Measurements from ENCODE around the gene CD28. TPM values are rescaled to one million over a fixed set of nuclear protein-coding genes. Genes with fewer than 3 reads are reported as not detected.

The CD28 gene
- total RNA-seq, 1 experiment from 2014 or later = not detected

GRCh38 chr2:203685081-203685621 lies 21.3 kb upstream of the CD28 start:
- no peak overlapping the region for H3K4me3 Mint-ChIP-seq (ENCODE audit: unreplicated experiment)
- ChIA-PET POLR2A (interaction anchor here (1.3 kb wide), 1 partner anchor 126 kb away, joined by 6 read pairs; no protein-coding TSS in a partner anchor), CTCF (interaction anchor here (0.7 kb wide), 1 partner anchor 1085 kb away, joined by 3 read pairs; no protein-coding TSS in a partner anchor)
- peaks cover 4% of the 10 kb centered on the region for H3K36me3 Mint-ChIP-seq (ENCODE audit: insufficient read depth, unreplicated experiment)
- peak overlapping the region; percentile 92 for H3K27ac Mint-ChIP-seq (ENCODE audit: low read depth, unreplicated experiment)
- intact Hi-C loops (cut with micrococcal nuclease) = loop anchor here (2.0 to 5.0 kb wide), 2 partner anchors 46 to 57 kb away; no protein-coding TSS in a partner anchor
- TSS peak; percentile 38 for BruUV-seq (replicated peaks)
- H3K27me3 Mint-ChIP-seq (ENCODE audit: insufficient read depth, unreplicated experiment) = no peaks in the 10 kb centered on the region
- TF ChIP-seq CTCF (IDR thresholded peaks at IDR 0.05; ENCODE audit: unreplicated experiment) = no peak
- DNase-seq (ENCODE audit: unreplicated experiment) = peak; percentile 76
- no peaks in the 10 kb centered on the region for H3K9me3 Mint-ChIP-seq (ENCODE audit: unreplicated experiment)
- peaks cover 64% of the 10 kb centered on the region for H3K4me1 Mint-ChIP-seq (ENCODE audit: insufficient read depth, unreplicated experiment)

GRCh38 chr2:203685789-203686420 lies 20.5 kb upstream of the CD28 start:
- no TSS peak for BruUV-seq (replicated peaks)
- Mint-ChIP-seq H3K4me1 (ENCODE audit: insufficient read depth, unreplicated experiment) (peaks cover 64% of the 10 kb centered on the region), H3K4me3 (ENCODE audit: unreplicated experiment) (no peak overlapping the region), H3K27me3 (ENCODE audit: insufficient read depth, unreplicated experiment) (no peaks in the 10 kb centered on the region), H3K9me3 (ENCODE audit: unreplicated experiment) (no peaks in the 10 kb centered on the region), H3K27ac (ENCODE audit: low read depth, unreplicated experiment) (peak overlapping the region; percentile 92), H3K36me3 (ENCODE audit: insufficient read depth, unreplicated experiment) (peaks cover 4% of the 10 kb centered on the region)
- TF ChIP-seq CTCF (IDR thresholded peaks at IDR 0.05; ENCODE audit: unreplicated experiment) = no peak
- no peak for DNase-seq (ENCODE audit: unreplicated experiment)
- intact Hi-C loops (cut with micrococcal nuclease) = loop anchor here (2.0 to 5.0 kb wide), 2 partner anchors 45 to 56 kb away; no protein-coding TSS in a partner anchor
- CTCF ChIA-PET = interaction anchor here (0.6 to 1.4 kb wide), 5 partner anchors 13 to 1086 kb away, joined by 3 to 5 read pairs (median 3); no protein-coding TSS in a partner anchor
- POLR2A ChIA-PET = interaction anchor here (1.3 to 2.2 kb wide), 2 partner anchors 44 to 126 kb away, joined by 6 to 9 read pairs; no protein-coding TSS in a partner anchor

- Mint-ChIP-seq H3K4me3 (ENCODE audit: unreplicated experiment) (peak overlapping the region; percentile 28), H3K4me1 (ENCODE audit: insufficient read depth, unreplicated experiment) (peaks cover 55% of the 10 kb centered on the region), H3K27ac (ENCODE audit: low read depth, unreplicated experiment) (peak overlapping the region; percentile 92), H3K36me3 (ENCODE audit: insufficient read depth, unreplicated experiment) (peaks cover 4% of the 10 kb centered on the region), H3K9me3 (ENCODE audit: unreplicated experiment) (no peaks in the 10 kb centered on the region), H3K27me3 (ENCODE audit: insufficient read depth, unreplicated experiment) (no peaks in the 10 kb centered on the region)
- TF ChIP-seq CTCF (IDR thresholded peaks at IDR 0.05; ENCODE audit: unreplicated experiment) = no peak
- ChIA-PET POLR2A (interaction anchor here (0.8 to 2.2 kb wide), 4 partner anchors 43 to 153 kb away, joined by 3 to 9 read pairs (median 4); partner anchors contain the start of gene RAPH1), CTCF (interaction anchor here (1.3 to 1.4 kb wide), 2 partner anchors 15 to 17 kb away, joined by 3 read pairs; no protein-coding TSS in a partner anchor)
- BruUV-seq (replicated peaks) = no TSS peak
- peak; percentile 52 for DNase-seq (ENCODE audit: unreplicated experiment)
- intact Hi-C loops (cut with micrococcal nuclease) = loop anchor here (5.0 kb wide), 1 partner anchor 55 kb away; no protein-coding TSS in a partner anchor
Measured at GRCh38 chr2:203687165-203687564, 19.3 kb upstream of the CD28 start.

GRCh38 chr2:203688798-203689197 lies 17.6 kb upstream of the CD28 start:
- H3K27me3 Mint-ChIP-seq (ENCODE audit: insufficient read depth, unreplicated experiment) = no peaks in the 10 kb centered on the region
- H3K4me3 Mint-ChIP-seq (ENCODE audit: unreplicated experiment) = no peak overlapping the region
- H3K36me3 Mint-ChIP-seq (ENCODE audit: insufficient read depth, unreplicated experiment) = peaks cover 4% of the 10 kb centered on the region
- BruUV-seq (replicated peaks) = no TSS peak
- CTCF ChIA-PET = interaction anchor here (0.7 to 0.8 kb wide), 2 partner anchors 39 to 50 kb away, joined by 3 to 4 read pairs; no protein-coding TSS in a partner anchor
- H3K9me3 Mint-ChIP-seq (ENCODE audit: unreplicated experiment) = no peaks in the 10 kb centered on the region
- H3K4me1 Mint-ChIP-seq (ENCODE audit: insufficient read depth, unreplicated experiment) = peaks cover 39% of the 10 kb centered on the region
- POLR2A ChIA-PET = interaction anchor here (0.6 to 0.8 kb wide), 3 partner anchors 11 to 120 kb away, joined by 3 to 4 read pairs (median 3); no protein-coding TSS in a partner anchor
- TF ChIP-seq CTCF (IDR thresholded peaks at IDR 0.05; ENCODE audit: unreplicated experiment) = no peak
- peak; percentile 88 for DNase-seq (ENCODE audit: unreplicated experiment)
- peak overlapping the region; percentile 31 for H3K27ac Mint-ChIP-seq (ENCODE audit: low read depth, unreplicated experiment)
- intact Hi-C loops (cut with micrococcal nuclease) = loop anchor here (2.0 to 5.0 kb wide), 2 partner anchors 54 to 94 kb away; no protein-coding TSS in a partner anchor
